OCI-LY1 (cell line): ENCODE measurements around the gene WNK2.

Experiments used
- EZH2 ChIP-seq: fragments of 200-600 bp; sonication (generic), shearing (Covaris generic); IDR thresholded peaks from 2 replicates; pipeline ENCODE4 v1.8.0; 2017; ENCODE audit warnings: borderline replicate concordance, mixed run types, mild to moderate bottlenecking, antibody characterized with exemption, low read length, moderate library complexity, mixed read lengths
- TF ChIP-seq, protein P1 (sequence below): fragments of 200-600 bp; sonication (generic), shearing (Covaris generic); IDR thresholded peaks from 2 replicates; pipeline ENCODE4 v1.5.1; 2017; ENCODE audit warnings: mild to moderate bottlenecking, antibody characterized with exemption, low read length, moderate library complexity, mixed read lengths

DNA sequence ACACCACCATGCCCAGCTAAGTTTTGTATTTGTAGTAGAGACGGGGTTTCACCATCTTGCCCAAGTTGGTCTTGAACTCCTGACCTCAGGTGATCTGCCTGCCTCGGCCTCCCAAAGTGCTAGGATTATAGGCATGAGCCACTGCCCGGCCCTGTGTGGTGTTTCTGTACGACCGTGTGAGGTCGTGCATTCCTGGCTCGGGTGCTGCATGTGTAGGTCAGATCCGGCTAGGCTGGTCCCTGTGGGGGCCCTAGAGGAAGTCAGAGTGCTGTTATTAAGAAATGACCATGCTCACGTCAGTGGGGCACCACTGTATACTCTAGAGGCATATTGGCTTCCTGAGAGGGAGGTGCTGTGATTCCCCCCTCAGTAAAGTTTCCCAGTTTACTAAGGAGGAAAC lies 13.7 kb downstream of the WNK2 start:
- TF ChIP-seq, protein P1, sequence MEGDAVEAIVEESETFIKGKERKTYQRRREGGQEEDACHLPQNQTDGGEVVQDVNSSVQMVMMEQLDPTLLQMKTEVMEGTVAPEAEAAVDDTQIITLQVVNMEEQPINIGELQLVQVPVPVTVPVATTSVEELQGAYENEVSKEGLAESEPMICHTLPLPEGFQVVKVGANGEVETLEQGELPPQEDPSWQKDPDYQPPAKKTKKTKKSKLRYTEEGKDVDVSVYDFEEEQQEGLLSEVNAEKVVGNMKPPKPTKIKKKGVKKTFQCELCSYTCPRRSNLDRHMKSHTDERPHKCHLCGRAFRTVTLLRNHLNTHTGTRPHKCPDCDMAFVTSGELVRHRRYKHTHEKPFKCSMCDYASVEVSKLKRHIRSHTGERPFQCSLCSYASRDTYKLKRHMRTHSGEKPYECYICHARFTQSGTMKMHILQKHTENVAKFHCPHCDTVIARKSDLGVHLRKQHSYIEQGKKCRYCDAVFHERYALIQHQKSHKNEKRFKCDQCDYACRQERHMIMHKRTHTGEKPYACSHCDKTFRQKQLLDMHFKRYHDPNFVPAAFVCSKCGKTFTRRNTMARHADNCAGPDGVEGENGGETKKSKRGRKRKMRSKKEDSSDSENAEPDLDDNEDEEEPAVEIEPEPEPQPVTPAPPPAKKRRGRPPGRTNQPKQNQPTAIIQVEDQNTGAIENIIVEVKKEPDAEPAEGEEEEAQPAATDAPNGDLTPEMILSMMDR: no peak
- no peak for TF ChIP-seq EZH2
